Psoas muscle (tissue), 8 donors: ENCODE measurements around the gene VEGFA. TPM values are rescaled to one million over a fixed set of nuclear protein-coding genes. Genes with fewer than 3 reads are reported as not detected.

Experiments used
- ATAC-seq, 4 donors: fragments of 200-7000 bp; cut with Tn5 transposase; one replicate each; pipeline ENCODE4 v1.9.1; 2020; ENCODE audit warnings: moderate library complexity in 3 of 4, mild to moderate bottlenecking in 2 of 4
- DNase-seq, 2 donors: peaks; one replicate each; pipeline ENCODE4 v3.0.0-alpha.2; 2020
- H3K27ac ChIP-seq: fragments of 200-600 bp; one replicate; pipeline ENCODE4 v1.8.0; 2022
- H3K27me3 ChIP-seq, 3 donors: fragments of 200-600 bp in 1 of 3; one replicate each; pipeline versions ENCODE4 v1.6.1 to v1.8.0; 2013 to 2022; ENCODE audit warnings: low read length in 2 of 3, mild to moderate bottlenecking in 2 of 3, moderate library complexity in 1 of 3; ENCODE audit not compliant: insufficient read depth in 3 of 3
- H3K36me3 ChIP-seq, 2 donors: fragments of 200-600 bp in 1 of 2; one replicate each; pipeline versions ENCODE4 v1.6.1 to v1.8.0; 2013 to 2022; ENCODE audit warnings: low read depth in 1 of 2, mild to moderate bottlenecking in 1 of 2, moderate library complexity in 1 of 2; ENCODE audit not compliant: insufficient read depth in 1 of 2
- H3K4me1 ChIP-seq: fragments of 200-600 bp; one replicate; pipeline ENCODE4 v1.8.0; 2022
- H3K4me3 ChIP-seq: fragments of 200-600 bp; one replicate; pipeline ENCODE4 v1.8.0; 2022; ENCODE audit warnings: mild to moderate bottlenecking
- H3K9me3 ChIP-seq: fragments of 200-600 bp; one replicate; pipeline ENCODE4 v1.8.0; 2022
- CTCF ChIP-seq: fragments of 200-600 bp; IDR thresholded peaks from one replicate; pipeline ENCODE4 v1.8.0; 2022; ENCODE audit warnings: antibody characterized with exemption
- WGBS, 3 donors: extraction: QIAGEN DNeasy Blood & Tissue Kit; methylation state at CpG; one replicate each; pipeline versions ENCODE4 v1.1.6 to v1.1.7; 2013; 5-methylcytosine and 5-hydroxymethylcytosine counted together
- intact Hi-C, 2 donors: fragments of 100-400 bp; cut with DNase I; formaldehyde crosslinking; loops; one replicate each; pipeline versions ENCODE4 v1.11.0 to v1.14.2; 2022
- polyA plus RNA-seq, 3 donors: library from polyadenylated mRNA; stranded (reverse); fragments of 200-250 nt; gene quantifications; one replicate each; pipeline ENCODE4 v1.2.3, GENCODE V29; 2013
- total RNA-seq, 4 donors: library from RNA; stranded (reverse); fragmentation: NEBNext Ultra II Directional in 2 of 4; extraction: Animal tissue kit (Norgen Biotek cat#: 25700) in 2 of 4; gene quantifications; one replicate each; pipeline versions ENCODE4 v1.2.1 to v1.2.4, GENCODE V29; 2021 to 2023
- donor health status: healthy with polysubstance abuse.
- donor health status: DM: no; HTN: no; CAD: no; lungs with moderate emphysema.
- donor health status: Bipolar disorder and iron deficiency.
- donor health status: healthy.
- donor health status: DM: yes; HTN: yes; CAD: no.
- donor health status: DM: no; HTN: no; CAD: no.
- donor health status: DM: no; HTN: no; CAD: no.
- donor health status: DM: yes; HTN: yes; CAD: no.

Gene VEGFA
- total and polyA plus RNA-seq, 7 donors: 78.1 to 345 (median 132) TPM

GRCh38 chr6:43759907-43760206, 10.2 kb upstream of the VEGFA start:
- intact Hi-C loops: loop anchor here in 1 of 2 donors (2.0 to 5.0 kb wide), 2 partner anchors 33 to 93 kb away; no protein-coding TSS in a partner anchor
- H3K4me3 ChIP-seq: no peak overlapping the region
- no peak for TF ChIP-seq CTCF

GRCh38 chr6:43760210-43761168, 9.5 kb upstream of the VEGFA start:
- no peaks in the 10 kb centered on the region for H3K36me3 ChIP-seq
- H3K4me1 ChIP-seq: no peaks in the 10 kb centered on the region
- intact Hi-C loops: loop anchor here in 1 of 2 donors (5.0 kb wide), 1 partner anchor 33 kb away; no protein-coding TSS in a partner anchor
- H3K9me3 ChIP-seq: no peaks in the 10 kb centered on the region
- DNase-seq (no peak), ATAC-seq (no peak)
- TF ChIP-seq CTCF: no peak
- H3K27me3 ChIP-seq: no peaks in the 10 kb centered on the region
- H3K4me3 ChIP-seq: no peak overlapping the region
- WGBS, 3 donors: 80 to 83% (median 81%) methylated on average over 15 of the region's 15 CpGs
- H3K27ac ChIP-seq: no peak overlapping the region

More at GRCh38 chr6:43759907-43760206, 10.2 kb upstream of the VEGFA start:
- 87 to 98% (median 95%) methylated on average over 4 of the region's 4 CpGs for WGBS, 3 donors
- H3K27me3 ChIP-seq: no peaks in the 10 kb centered on the region
- no peak for ATAC-seq
- H3K9me3 ChIP-seq: no peaks in the 10 kb centered on the region
- no peaks in the 10 kb centered on the region for H3K36me3 ChIP-seq
- DNase-seq: no peak
- H3K27ac ChIP-seq: no peak overlapping the region
- H3K4me1 ChIP-seq: no peaks in the 10 kb centered on the region

- no peaks in the 10 kb centered on the region for H3K36me3 ChIP-seq
- H3K4me3 ChIP-seq: no peak overlapping the region
- no peak overlapping the region for H3K27ac ChIP-seq
- no peaks in the 10 kb centered on the region for H3K4me1 ChIP-seq
- TF ChIP-seq CTCF: no peak
- intact Hi-C loops: loop anchor here in 1 of 2 donors (5.0 kb wide), 1 partner anchor 35 kb away; no protein-coding TSS in a partner anchor
- DNase-seq (no peak), ATAC-seq (no peak)
- H3K9me3 ChIP-seq: no peaks in the 10 kb centered on the region
- 67 to 81% (median 71%) methylated on average over 9 of the region's 9 CpGs for WGBS, 3 donors
- H3K27me3 ChIP-seq: no peaks in the 10 kb centered on the region
Observed at GRCh38 chr6:43761666-43762409, 8.2 kb upstream of the VEGFA start.

- intact Hi-C loops: loop anchor here in 1 of 2 donors (5.0 kb wide), 1 partner anchor 35 kb away; no protein-coding TSS in a partner anchor
Observed at GRCh38 chr6:43762410-43762768, 7.6 kb upstream of the VEGFA start.

More at GRCh38 chr6:43762410-43762768, 7.6 kb upstream of the VEGFA start:
- no peak for DNase-seq
- no peaks in the 10 kb centered on the region for H3K36me3 ChIP-seq
- H3K27ac ChIP-seq: no peak overlapping the region
- no peaks in the 10 kb centered on the region for H3K9me3 ChIP-seq
- WGBS, 3 donors: 63 to 73% (median 69%) methylated on average over 5 of the region's 5 CpGs
- no peaks in the 10 kb centered on the region for H3K4me1 ChIP-seq
- no peak overlapping the region for H3K4me3 ChIP-seq
- no peaks in the 10 kb centered on the region for H3K27me3 ChIP-seq
- ATAC-seq: no peak
- no peak for TF ChIP-seq CTCF
